A549 (cell line): Measurements from ENCODE around the gene NPHP3. TPM values are rescaled to one million over a fixed set of nuclear protein-coding genes. Genes with fewer than 3 reads are reported as not detected.

ENCODE experiments used
- ATAC-seq, 2 experiments: fragments of 200-7000 bp in 1 of 2; fragments of >200 bp in 1 of 2; cut with Nextera tagmentation in 1 of 2; cut with Tn5 transposase in 1 of 2; 3 replicates each; pipeline versions ENCODE4 v1.8.0 to v1.9.1; 2018 to 2020; ENCODE audit warnings: mild to moderate bottlenecking in 1 of 2, moderate library complexity in 1 of 2
- CTCF ChIA-PET: fragments of 300-600 bp; sonication (Branson Sonifier 250); formaldehyde crosslinking; extraction: SDS; loops from one replicate; lab custom pipeline; 2021; ENCODE audit warnings: antibody characterized with exemption, inconsistent platforms; lab: Yijun Ruan, JAX
- POLR2A ChIA-PET: fragments of 350-600 bp; formaldehyde crosslinking; extraction: SDS; loops from one replicate; lab custom pipeline; 2021; ENCODE audit warnings: antibody characterized with exemption, inconsistent platforms; lab: Yijun Ruan, JAX
- DNase-seq, 2 experiments: peaks; one replicate each; pipeline versions ENCODE4 v3.0.0 to v3.0.0-alpha.2; 2011 to 2016; ENCODE audit warnings: low read depth in 1 of 2, low spot score in 1 of 2
- FAIRE-seq: peaks from 2 replicates; lab custom pipeline; 2011; peaks lifted over from hg19 to GRCh38; lab: Jason Lieb, UNC
- H3K27ac ChIP-seq, 2 experiments: fragments of >200 bp; sonication (Bioruptor Twin); formaldehyde crosslinking; 3 replicates each; pipeline ENCODE4 v1.5.1; 2016 to 2017
- H3K4me1 ChIP-seq: fragments of >200 bp; sonication (Bioruptor Twin); formaldehyde crosslinking; 3 replicates; pipeline ENCODE4 v1.6.1; 2016
- H3K4me2 ChIP-seq: fragments of >200 bp; sonication (Bioruptor Twin); formaldehyde crosslinking; 3 replicates; pipeline ENCODE4 v1.6.1; 2016
- H3K4me3 ChIP-seq: fragments of >200 bp; sonication (Bioruptor Twin); formaldehyde crosslinking; 3 replicates; pipeline ENCODE4 v1.5.1; 2016
- H3K9me3 ChIP-seq: fragments of >200 bp; sonication (Bioruptor Twin); formaldehyde crosslinking; 3 replicates; pipeline ENCODE4 v1.6.1; 2016
- BHLHE40 ChIP-seq: IDR thresholded peaks from 2 replicates; pipeline ENCODE4 v1.6.1; 2012; ENCODE audit warnings: low read depth, low read length, inconsistent platforms
- CBX8 ChIP-seq: fragments of 200-600 bp; sonication (generic); IDR thresholded peaks from 2 replicates; pipeline ENCODE4 v1.6.1; 2016
- EHF ChIP-seq: fragments of 250-450 bp; sonication (Bioruptor Pico); IDR thresholded peaks from 2 replicates; pipeline ENCODE4 v1.5.0; 2020; ENCODE audit warnings: mild to moderate bottlenecking
- EHMT2 ChIP-seq: fragments of 200-600 bp; sonication (generic); IDR thresholded peaks from 2 replicates; pipeline ENCODE4 v1.6.1; 2016; ENCODE audit warnings: antibody characterized with exemption, low read depth, mild to moderate bottlenecking, moderate library complexity
- ESRRA ChIP-seq: fragments of 150-350 bp; IDR thresholded peaks from 2 replicates; pipeline ENCODE4 v1.6.1; 2014; ENCODE audit warnings: mild to moderate bottlenecking, low read length, borderline replicate concordance
- FOSL2 ChIP-seq, 2 experiments: fragments of 450-650 bp in 1 of 2; fragments of >200 bp in 1 of 2; sonication (Bioruptor Twin) in 1 of 2; formaldehyde crosslinking; IDR thresholded peaks; 2 replicates each; pipeline versions ENCODE4 v1.5.0 to v1.6.1; 2016 to 2020; ENCODE audit warnings: mild to moderate bottlenecking in 1 of 2, moderate library complexity in 1 of 2
- HDAC2 ChIP-seq: fragments of 200-600 bp; sonication (generic); IDR thresholded peaks from 2 replicates; pipeline ENCODE4 v1.6.1; 2016
- HEYL ChIP-seq: fragments of 250-450 bp; sonication (Bioruptor Pico); IDR thresholded peaks from 2 replicates; pipeline ENCODE4 v1.8.0; 2021; ENCODE audit warnings: mild to moderate bottlenecking, moderate library complexity
- KDM1A ChIP-seq: fragments of 200-600 bp; sonication (generic); IDR thresholded peaks from 2 replicates; pipeline ENCODE4 v1.6.1; 2016; ENCODE audit warnings: low read depth, mild to moderate bottlenecking
- KDM5A ChIP-seq: fragments of 200-600 bp; sonication (generic); IDR thresholded peaks from 2 replicates; pipeline ENCODE4 v1.6.1; 2016; ENCODE audit warnings: antibody characterized with exemption, mild to moderate bottlenecking
- MAFK ChIP-seq: fragments of 450-650 bp; IDR thresholded peaks from 2 replicates; pipeline ENCODE4 v1.6.1; 2014; ENCODE audit not compliant: partially characterized antibody
- MAZ ChIP-seq: fragments of 150-350 bp; IDR thresholded peaks from 2 replicates; pipeline ENCODE4 v1.6.1; 2014; ENCODE audit warnings: antibody characterized with exemption, low read depth, low read length, borderline replicate concordance
- NR3C1 ChIP-seq: fragments of >200 bp; sonication (Bioruptor Twin); formaldehyde crosslinking; IDR thresholded peaks from 3 replicates; pipeline ENCODE4 v1.6.1; 2017
- POLR2AphosphoS2 ChIP-seq: conservative IDR thresholded peaks from 2 replicates; pipeline ENCODE4 v1.6.1; 2012; ENCODE audit warnings: low read length, improper control_type of control experiment, inconsistent platforms
- RCOR1 ChIP-seq: fragments of 150-350 bp; IDR thresholded peaks from 2 replicates; pipeline ENCODE4 v1.6.1; 2014; ENCODE audit warnings: antibody characterized with exemption, low read length, low read depth
- RFX5 ChIP-seq: fragments of 450-650 bp; IDR thresholded peaks from 2 replicates; pipeline ENCODE4 v1.7.1; 2014; ENCODE audit warnings: antibody characterized with exemption, mild to moderate bottlenecking, moderate library complexity
- SMC3 ChIP-seq: fragments of >200 bp; sonication (Bioruptor Twin); formaldehyde crosslinking; IDR thresholded peaks from 3 replicates; pipeline ENCODE4 v1.6.1; 2018; ENCODE audit warnings: inconsistent platforms
- TFCP2L1 ChIP-seq: fragments of 250-450 bp; sonication (Bioruptor Pico); IDR thresholded peaks from 2 replicates; pipeline ENCODE4 v1.5.0; 2021; ENCODE audit warnings: mild to moderate bottlenecking
- ZNF302 ChIP-seq: fragments of 250-450 bp; sonication (Bioruptor Pico); IDR thresholded peaks from 2 replicates; pipeline ENCODE4 v1.9.0; 2021; ENCODE audit warnings: inconsistent platforms, mild to moderate bottlenecking, moderate library complexity
- ZSCAN20 ChIP-seq: fragments of 250-450 bp; sonication (Bioruptor Pico); IDR thresholded peaks from 2 replicates; pipeline ENCODE4 v1.8.0; 2022; ENCODE audit warnings: mild to moderate bottlenecking, moderate library complexity
- WGBS: methylation state at CpG from one replicate; pipeline ENCODE4 v1.1.6; 2017; ENCODE audit errors: missing lambda C conversion rate; 5-methylcytosine and 5-hydroxymethylcytosine counted together
- polyA plus RNA-seq, 4 experiments: library from polyadenylated mRNA; depleted of rRNA in 3 of 4; stranded (reverse); fragments of >200 nt; fragmentation: RNase III in 1 of 4; extraction: RNeasy Plus Mini Kit Qiagen cat#74134 plus additional on column Dnase treatment in 1 of 4; gene quantifications; 2 replicates in 3 of 4; 3 replicates in 1 of 4; pipeline ENCODE4 v1.2.3, GENCODE V29; 2011 to 2017
- TF ChIP-seq, protein P1 (sequence below): fragments of >200 bp; sonication (Bioruptor Twin); formaldehyde crosslinking; IDR thresholded peaks from 3 replicates; pipeline ENCODE4 v1.6.1; 2016
- TF ChIP-seq, protein P2 (sequence below): fragments of >200 bp; sonication (Bioruptor Twin); formaldehyde crosslinking; IDR thresholded peaks from 3 replicates; pipeline ENCODE4 v1.5.1; 2016
- TF ChIP-seq, protein P3 (sequence below): fragments of 250-450 bp; sonication (Bioruptor Pico); IDR thresholded peaks from 2 replicates; pipeline ENCODE4 v1.5.0; 2021; ENCODE audit warnings: mild to moderate bottlenecking, moderate library complexity, borderline replicate concordance
- TF ChIP-seq, protein P4 (sequence below): IDR thresholded peaks from 2 replicates; pipeline ENCODE4 v1.6.1; 2012

The NPHP3 gene
- polyA plus RNA-seq, 2 of the 4 experiments (the other 2 are of a cell fraction): 6.5 to 18.6 TPM

DNA sequence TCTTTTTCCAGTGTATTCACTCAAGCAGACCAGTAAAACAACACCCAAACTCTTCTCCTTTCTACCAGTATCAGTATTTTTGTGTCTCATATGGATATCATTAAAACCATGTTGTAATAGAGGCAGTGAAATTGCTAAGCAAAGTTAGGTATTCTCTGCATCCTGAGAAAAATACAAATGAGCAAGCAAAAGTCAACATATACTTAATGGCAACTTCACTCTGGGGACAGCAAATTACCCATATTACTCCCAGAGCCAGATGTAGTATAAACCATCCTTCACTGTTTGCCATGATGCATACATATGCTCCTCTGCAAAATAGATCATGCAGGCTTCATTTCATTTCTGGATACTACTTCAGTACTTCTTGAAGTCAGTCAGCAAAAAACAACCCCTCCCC lies 40.0 kb downstream of the NPHP3 start:
- FAIRE-seq: no peak
- ChIA-PET CTCF (interaction anchor here (1.4 kb wide), 1 partner anchor 9 kb away, joined by 4 read pairs; no protein-coding TSS in a partner anchor), POLR2A (no interaction called here)
- no peak overlapping the region for H3K27ac ChIP-seq
- TF ChIP-seq MAZ (no peak), EHF (CRISPR knock-in tag) (no peak), SMC3 (no peak), BHLHE40 (no peak), NR3C1 (no peak), RFX5 (no peak), CBX8 (no peak), EHMT2 (no peak), POLR2AphosphoS2 (no peak), FOSL2 (IDR thresholded peaks at IDR 0.05) (no peak), FOSL2 (CRISPR knock-in tag; IDR thresholded peaks at IDR 0.05) (no peak), RCOR1 (no peak), KDM1A (no peak), TFCP2L1 (CRISPR knock-in tag) (no peak)
- TF ChIP-seq, protein P1, sequence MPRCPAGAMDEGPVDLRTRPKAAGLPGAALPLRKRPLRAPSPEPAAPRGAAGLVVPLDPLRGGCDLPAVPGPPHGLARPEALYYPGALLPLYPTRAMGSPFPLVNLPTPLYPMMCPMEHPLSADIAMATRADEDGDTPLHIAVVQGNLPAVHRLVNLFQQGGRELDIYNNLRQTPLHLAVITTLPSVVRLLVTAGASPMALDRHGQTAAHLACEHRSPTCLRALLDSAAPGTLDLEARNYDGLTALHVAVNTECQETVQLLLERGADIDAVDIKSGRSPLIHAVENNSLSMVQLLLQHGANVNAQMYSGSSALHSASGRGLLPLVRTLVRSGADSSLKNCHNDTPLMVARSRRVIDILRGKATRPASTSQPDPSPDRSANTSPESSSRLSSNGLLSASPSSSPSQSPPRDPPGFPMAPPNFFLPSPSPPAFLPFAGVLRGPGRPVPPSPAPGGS: no peak
- TF ChIP-seq, protein P2, sequence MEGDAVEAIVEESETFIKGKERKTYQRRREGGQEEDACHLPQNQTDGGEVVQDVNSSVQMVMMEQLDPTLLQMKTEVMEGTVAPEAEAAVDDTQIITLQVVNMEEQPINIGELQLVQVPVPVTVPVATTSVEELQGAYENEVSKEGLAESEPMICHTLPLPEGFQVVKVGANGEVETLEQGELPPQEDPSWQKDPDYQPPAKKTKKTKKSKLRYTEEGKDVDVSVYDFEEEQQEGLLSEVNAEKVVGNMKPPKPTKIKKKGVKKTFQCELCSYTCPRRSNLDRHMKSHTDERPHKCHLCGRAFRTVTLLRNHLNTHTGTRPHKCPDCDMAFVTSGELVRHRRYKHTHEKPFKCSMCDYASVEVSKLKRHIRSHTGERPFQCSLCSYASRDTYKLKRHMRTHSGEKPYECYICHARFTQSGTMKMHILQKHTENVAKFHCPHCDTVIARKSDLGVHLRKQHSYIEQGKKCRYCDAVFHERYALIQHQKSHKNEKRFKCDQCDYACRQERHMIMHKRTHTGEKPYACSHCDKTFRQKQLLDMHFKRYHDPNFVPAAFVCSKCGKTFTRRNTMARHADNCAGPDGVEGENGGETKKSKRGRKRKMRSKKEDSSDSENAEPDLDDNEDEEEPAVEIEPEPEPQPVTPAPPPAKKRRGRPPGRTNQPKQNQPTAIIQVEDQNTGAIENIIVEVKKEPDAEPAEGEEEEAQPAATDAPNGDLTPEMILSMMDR: no peak
- TF ChIP-seq, protein P3, sequence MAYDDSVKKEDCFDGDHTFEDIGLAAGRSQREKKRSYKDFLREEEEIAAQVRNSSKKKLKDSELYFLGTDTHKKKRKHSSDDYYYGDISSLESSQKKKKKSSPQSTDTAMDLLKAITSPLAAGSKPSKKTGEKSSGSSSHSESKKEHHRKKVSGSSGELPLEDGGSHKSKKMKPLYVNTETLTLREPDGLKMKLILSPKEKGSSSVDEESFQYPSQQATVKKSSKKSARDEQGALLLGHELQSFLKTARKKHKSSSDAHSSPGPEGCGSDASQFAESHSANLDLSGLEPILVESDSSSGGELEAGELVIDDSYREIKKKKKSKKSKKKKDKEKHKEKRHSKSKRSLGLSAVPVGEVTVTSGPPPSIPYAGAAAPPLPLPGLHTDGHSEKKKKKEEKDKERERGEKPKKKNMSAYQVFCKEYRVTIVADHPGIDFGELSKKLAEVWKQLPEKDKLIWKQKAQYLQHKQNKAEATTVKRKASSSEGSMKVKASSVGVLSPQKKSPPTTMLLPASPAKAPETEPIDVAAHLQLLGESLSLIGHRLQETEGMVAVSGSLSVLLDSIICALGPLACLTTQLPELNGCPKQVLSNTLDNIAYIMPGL (CRISPR knock-in tag): no peak
- no peak overlapping the region for H3K4me3 ChIP-seq
- no peak for ATAC-seq
- no peaks in the 10 kb centered on the region for H3K4me1 ChIP-seq
- no peak overlapping the region for H3K4me2 ChIP-seq
- no peak for DNase-seq
- H3K9me3 ChIP-seq: no peaks in the 10 kb centered on the region

DNA sequence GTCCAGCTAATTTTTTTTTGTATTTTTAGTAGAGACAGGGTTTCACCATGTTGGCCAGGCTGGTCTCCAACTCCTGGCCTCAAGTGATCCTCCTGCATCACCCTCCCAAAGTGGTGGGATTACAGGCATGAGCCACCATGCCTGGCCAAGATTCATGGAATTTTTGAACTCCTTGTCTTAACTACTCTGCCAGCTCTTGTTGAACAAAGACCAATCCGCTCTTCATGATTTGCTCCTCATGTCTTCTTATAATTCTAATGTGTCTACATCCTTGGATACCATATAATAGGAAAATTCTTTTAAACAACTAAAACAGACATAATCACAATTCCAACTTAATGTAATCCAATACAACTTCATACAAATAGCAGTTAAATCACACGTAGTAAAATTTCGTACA lies 40.8 kb downstream of the NPHP3 start:
- TF ChIP-seq ZNF302: no peak
- no peak for TF ChIP-seq MAFK
- no peak for TF ChIP-seq ESRRA
- no peak for TF ChIP-seq KDM5A
- no peak for TF ChIP-seq HDAC2
- TF ChIP-seq ZSCAN20: no peak
- TF ChIP-seq, protein P2: no peak
- no peak for TF ChIP-seq CBX8
- TF ChIP-seq, protein P4, sequence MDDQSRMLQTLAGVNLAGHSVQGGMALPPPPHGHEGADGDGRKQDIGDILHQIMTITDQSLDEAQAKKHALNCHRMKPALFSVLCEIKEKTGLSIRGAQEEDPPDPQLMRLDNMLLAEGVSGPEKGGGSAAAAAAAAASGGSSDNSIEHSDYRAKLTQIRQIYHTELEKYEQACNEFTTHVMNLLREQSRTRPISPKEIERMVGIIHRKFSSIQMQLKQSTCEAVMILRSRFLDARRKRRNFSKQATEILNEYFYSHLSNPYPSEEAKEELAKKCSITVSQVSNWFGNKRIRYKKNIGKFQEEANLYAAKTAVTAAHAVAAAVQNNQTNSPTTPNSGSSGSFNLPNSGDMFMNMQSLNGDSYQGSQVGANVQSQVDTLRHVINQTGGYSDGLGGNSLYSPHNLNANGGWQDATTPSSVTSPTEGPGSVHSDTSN: no peak
- no peak for TF ChIP-seq HEYL (CRISPR knock-in tag)

More for the DNA sequence above, 40.8 kb downstream of the NPHP3 start:
- ChIA-PET CTCF (interaction anchor here (1.4 kb wide), 1 partner anchor 9 kb away, joined by 4 read pairs; no protein-coding TSS in a partner anchor), POLR2A (no interaction called here)
- no peak overlapping the region for H3K27ac ChIP-seq
- no peak for FAIRE-seq
- H3K4me3 ChIP-seq: no peak overlapping the region
- no peaks in the 10 kb centered on the region for H3K9me3 ChIP-seq
- DNase-seq: no peak
- H3K4me1 ChIP-seq: no peaks in the 10 kb centered on the region
- no peak for ATAC-seq
- WGBS: 91% methylated on average over 3 of the region's 3 CpGs
- no peak overlapping the region for H3K4me2 ChIP-seq
